Activated CD4-positive, alpha-beta T cell treated with anti-CD3 and anti-CD28 coated beads for 1 hour (primary cell): ENCODE results near the gene MAN1A2.

Experiments used
- DNase-seq: peaks from one replicate; pipeline ENCODE4 v3.0.0-alpha.2; 2020

MAN1A2 gene

GRCh38 chr1:117562581-117563491, 195.6 kb downstream of the MAN1A2 start:
- no peak for DNase-seq

GRCh38 chr1:117563492-117563875, 196.2 kb downstream of the MAN1A2 start:
- DNase-seq, result no peak

- no peak for DNase-seq
Measured at GRCh38 chr1:117564227-117565075, 197.2 kb downstream of the MAN1A2 start.

- no peak for DNase-seq
Measured at GRCh38 chr1:117565076-117565556, 197.9 kb downstream of the MAN1A2 start.

GRCh38 chr1:117565745-117566455, 198.7 kb downstream of the MAN1A2 start:
- DNase-seq, result no peak

GRCh38 chr1:117566556-117566955, 199.3 kb downstream of the MAN1A2 start:
- no peak for DNase-seq

- no peak for DNase-seq
Measured at GRCh38 chr1:117567435-117567834, 200.2 kb downstream of the MAN1A2 start.

GRCh38 chr1:117567976-117568375, 200.7 kb downstream of the MAN1A2 start:
- DNase-seq, result no peak

- DNase-seq, result no peak
Measured at GRCh38 chr1:117568999-117569398, 201.8 kb downstream of the MAN1A2 start.

GRCh38 chr1:117569856-117570255, 202.6 kb downstream of the MAN1A2 start:
- DNase-seq, result no peak

GRCh38 chr1:117570988-117571409, 203.8 kb downstream of the MAN1A2 start:
- DNase-seq, result no peak

- no peak for DNase-seq
Measured at GRCh38 chr1:117571496-117571895, 204.2 kb downstream of the MAN1A2 start.

- no peak for DNase-seq
Measured at GRCh38 chr1:117572546-117572945, 205.3 kb downstream of the MAN1A2 start.

GRCh38 chr1:117573386-117574023, 206.3 kb downstream of the MAN1A2 start:
- no peak for DNase-seq

GRCh38 chr1:117574161-117574835, 207.0 kb downstream of the MAN1A2 start:
- no peak for DNase-seq

- no peak for DNase-seq
Measured at GRCh38 chr1:117575586-117576225, 208.5 kb downstream of the MAN1A2 start.

GRCh38 chr1:117576236-117576635, 209.0 kb downstream of the MAN1A2 start:
- DNase-seq, result no peak

- DNase-seq, result no peak
Measured at GRCh38 chr1:117577191-117577885, 210.1 kb downstream of the MAN1A2 start.

- no peak for DNase-seq
Measured at GRCh38 chr1:117578466-117578865, 211.2 kb downstream of the MAN1A2 start.
